Tibial nerve (tissue), 3 donors: ENCODE measurements around the gene EFNB2.

Experiments
- CTCF ChIP-seq, 5 experiments: fragments of 200-600 bp in 3 of 5; fragments of 450-650 bp in 2 of 5; sonication (generic) in 3 of 5; IDR thresholded peaks; one replicate each; pipeline ENCODE4 v1.5.1; 2016 to 2019; ENCODE audit warnings: antibody characterized with exemption in 5 of 5, mild to moderate bottlenecking in 3 of 5, moderate library complexity in 2 of 5
- POLR2A ChIP-seq, 2 donors: fragments of 450-650 bp; IDR thresholded peaks; one replicate each; pipeline ENCODE4 v1.6.1; 2017; ENCODE audit warnings: antibody characterized with exemption in 2 of 2, mild to moderate bottlenecking in 2 of 2, moderate library complexity in 2 of 2

- TF ChIP-seq CTCF (IDR thresholded peaks at IDR 0.05) (no peak), POLR2A (IDR thresholded peaks at IDR 0.05) (no peak)
Measured at GRCh38 chr13:106475852-106476251, 59.6 kb downstream of the EFNB2 start.
